ENCODE results near the gene ASB3.

Gene ASB3

DNA sequence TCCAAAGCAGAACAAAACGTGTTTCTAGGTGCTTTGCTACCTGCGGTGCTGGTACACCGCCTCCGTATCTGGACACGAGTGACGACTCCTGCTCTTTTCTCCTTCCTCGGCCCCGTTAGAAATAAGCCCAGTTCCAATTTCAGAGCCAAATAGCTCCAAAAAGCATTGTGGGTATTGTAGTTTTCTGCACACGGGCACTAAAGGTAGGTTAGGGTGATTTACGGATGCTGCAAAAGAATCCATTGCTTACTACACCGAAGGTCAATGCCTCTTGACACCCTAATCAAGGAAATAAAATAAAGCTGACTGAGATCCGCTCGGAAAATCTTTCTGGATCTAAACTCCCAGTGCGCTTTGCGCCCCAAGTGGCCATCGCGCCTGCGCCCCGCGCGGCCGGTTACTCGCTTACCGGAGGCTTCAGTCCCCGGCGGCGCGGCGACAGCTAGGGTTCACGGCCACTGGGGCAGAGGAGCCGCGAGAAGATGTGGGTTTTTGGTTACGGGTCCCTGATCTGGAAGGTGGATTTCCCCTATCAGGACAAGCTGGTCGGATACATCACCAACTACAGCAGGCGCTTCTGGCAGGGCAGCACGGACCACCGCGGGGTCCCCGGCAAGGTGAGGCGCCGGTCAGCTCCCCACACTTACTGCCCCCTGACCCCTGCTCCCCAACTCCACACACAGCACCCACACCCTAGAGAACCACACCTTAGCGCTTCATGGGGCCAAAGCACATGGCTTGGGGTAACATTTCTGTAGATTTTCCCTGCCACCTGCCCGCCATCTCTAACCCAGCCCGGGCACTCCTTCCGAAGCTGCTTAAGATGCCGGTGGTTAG lies 19.1 kb downstream of the ASB3 start, which contains the start of gene CHAC2:
CHAC2 (plus strand) TSS at position 400 of the 837 bp plus-strand sequence; CDS start at position 483, 83 bp downstream.
- TF ChIP-seq GATA3 (IDR thresholded peaks at IDR 0.05; ENCODE audit: low read depth, low read length) (no peak), GATA2 (IDR thresholded peaks at IDR 0.05; ENCODE audit: low read depth, low read length) (0 out of 2 replicates have a peak, but pooled peaks have one; percentile 19)

DNA sequence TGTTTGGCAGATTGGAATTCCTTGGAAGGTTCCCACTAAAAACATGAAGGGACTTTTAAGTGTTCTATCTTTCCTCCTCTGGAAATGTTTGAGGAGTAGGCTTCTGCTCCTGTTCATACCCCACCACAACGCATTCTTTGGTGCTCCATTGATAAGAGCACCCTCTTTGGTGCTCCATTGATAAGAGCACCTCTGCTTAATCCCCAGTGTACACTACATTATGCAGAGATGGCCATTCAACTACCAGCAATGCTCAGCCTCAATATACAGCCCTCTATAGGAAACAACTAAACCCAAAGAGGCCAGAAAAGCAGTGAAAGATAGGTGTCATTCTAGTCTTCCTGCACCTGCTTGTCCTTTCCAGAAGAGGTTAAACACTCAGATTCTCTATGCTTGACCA lies 21.0 kb downstream of the ASB3 start:
- TF ChIP-seq GATA3 (IDR thresholded peaks at IDR 0.05; ENCODE audit: low read depth, low read length), result no peak
- TF ChIP-seq GATA2 (IDR thresholded peaks at IDR 0.05; ENCODE audit: low read depth, low read length), result no peak

DNA sequence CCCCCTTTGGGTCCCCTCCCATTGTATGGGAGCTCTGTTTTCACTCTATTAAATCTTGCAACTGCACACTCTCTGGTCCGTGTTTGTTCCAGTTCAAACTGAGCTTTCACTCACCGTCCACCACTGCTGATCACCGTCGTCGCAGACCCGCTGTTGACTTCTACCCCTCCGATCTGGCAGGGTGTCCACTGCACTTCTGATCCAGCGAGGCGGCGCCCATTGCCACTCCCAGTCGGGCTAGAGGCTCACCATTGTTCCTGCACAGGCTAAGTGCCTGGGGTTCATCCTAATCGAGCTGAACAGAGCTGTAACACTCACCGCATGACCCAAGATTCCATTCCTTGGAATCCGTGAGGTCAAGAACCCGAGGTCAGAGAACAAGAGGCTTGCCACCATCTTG lies 30.1 kb downstream of the ASB3 start:
- no peak for TF ChIP-seq GATA3 (IDR thresholded peaks at IDR 0.05; ENCODE audit: low read depth, low read length)
- no peak for TF ChIP-seq GATA2 (IDR thresholded peaks at IDR 0.05; ENCODE audit: low read depth, low read length)

DNA sequence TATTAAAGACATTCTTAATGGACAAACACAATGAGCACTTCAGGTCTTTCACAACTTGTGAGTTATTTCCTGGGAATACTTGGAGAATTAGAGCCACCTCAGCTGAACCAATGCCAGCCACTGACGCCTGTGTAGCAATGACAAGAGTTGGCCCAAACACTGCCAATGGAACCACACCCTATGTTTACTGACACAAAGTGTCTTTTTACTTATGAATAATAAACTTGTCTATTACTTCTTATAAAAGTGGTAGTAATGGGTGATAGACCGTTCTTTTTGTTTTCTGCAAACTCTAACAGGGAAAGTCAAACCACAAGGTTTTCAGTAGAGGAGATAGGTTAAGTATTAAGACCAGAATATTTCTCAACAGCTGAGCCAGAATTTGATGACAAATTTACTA lies 31.6 kb downstream of the ASB3 start:
- TF ChIP-seq GATA2 (IDR thresholded peaks at IDR 0.05; ENCODE audit: low read depth, low read length), result no peak
- no peak for TF ChIP-seq GATA3 (IDR thresholded peaks at IDR 0.05; ENCODE audit: low read depth, low read length)

DNA sequence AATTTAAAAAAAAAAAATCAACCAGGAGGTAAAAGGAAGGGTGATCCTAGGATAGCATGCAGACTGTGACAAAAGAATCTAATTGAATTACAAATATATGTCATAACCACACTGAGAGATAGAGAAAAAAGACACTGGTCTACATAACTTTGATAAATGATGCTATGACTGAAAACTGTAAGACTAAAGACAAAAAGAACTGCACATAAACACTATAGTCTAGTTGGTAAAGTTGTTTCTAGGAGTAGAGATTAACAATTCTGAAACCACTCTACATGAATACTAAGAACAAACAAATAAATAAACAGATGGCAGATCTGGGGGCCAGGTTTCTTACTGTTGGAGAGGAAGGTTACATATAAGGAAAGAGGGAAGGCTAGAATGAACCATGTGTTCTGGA lies 33.7 kb downstream of the ASB3 start:
- TF ChIP-seq GATA2 (IDR thresholded peaks at IDR 0.05; ENCODE audit: low read depth, low read length) (no peak), GATA3 (IDR thresholded peaks at IDR 0.05; ENCODE audit: low read depth, low read length) (no peak)

DNA sequence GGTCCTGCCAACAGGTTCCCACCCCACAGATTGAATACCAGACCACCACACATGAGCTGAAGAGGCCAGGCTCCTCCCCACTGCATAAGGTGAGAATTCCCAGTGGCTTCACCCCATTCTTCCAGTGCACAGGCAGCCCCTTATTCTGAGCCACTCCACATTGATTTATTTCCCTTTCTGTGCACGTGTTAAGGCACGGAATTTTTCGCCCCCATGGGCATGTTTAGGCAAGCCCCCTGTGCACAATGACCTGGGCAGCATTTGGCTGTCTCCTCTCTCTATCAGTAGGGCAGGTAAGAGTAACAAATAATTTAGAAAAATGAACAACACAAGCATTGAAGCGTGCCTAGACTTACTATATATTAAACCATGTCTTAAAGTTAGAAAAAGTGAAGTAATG lies 34.4 kb downstream of the ASB3 start:
- no peak for TF ChIP-seq GATA2 (IDR thresholded peaks at IDR 0.05; ENCODE audit: low read depth, low read length)
- TF ChIP-seq GATA3 (IDR thresholded peaks at IDR 0.05; ENCODE audit: low read depth, low read length), result no peak

DNA sequence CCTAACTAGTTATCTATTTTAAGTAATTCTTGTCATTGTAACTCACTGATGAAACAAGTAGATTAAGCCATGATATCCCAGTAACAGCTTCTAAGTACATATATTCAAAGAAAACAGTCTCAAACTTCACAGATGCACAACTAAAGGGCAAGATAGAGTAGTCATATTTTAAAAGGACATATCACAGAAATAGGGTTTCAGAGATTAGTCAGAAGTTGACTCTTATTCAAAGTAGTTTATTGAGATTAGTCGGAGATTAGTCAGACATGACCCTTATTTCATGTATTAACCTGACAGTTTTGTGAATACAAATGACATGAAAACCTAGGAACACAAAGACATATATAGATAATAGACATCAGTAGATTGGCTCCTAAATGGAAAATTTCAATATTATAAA lies 35.0 kb downstream of the ASB3 start:
- TF ChIP-seq GATA3 (IDR thresholded peaks at IDR 0.05; ENCODE audit: low read depth, low read length) (no peak), GATA2 (IDR thresholded peaks at IDR 0.05; ENCODE audit: low read depth, low read length) (no peak)

DNA sequence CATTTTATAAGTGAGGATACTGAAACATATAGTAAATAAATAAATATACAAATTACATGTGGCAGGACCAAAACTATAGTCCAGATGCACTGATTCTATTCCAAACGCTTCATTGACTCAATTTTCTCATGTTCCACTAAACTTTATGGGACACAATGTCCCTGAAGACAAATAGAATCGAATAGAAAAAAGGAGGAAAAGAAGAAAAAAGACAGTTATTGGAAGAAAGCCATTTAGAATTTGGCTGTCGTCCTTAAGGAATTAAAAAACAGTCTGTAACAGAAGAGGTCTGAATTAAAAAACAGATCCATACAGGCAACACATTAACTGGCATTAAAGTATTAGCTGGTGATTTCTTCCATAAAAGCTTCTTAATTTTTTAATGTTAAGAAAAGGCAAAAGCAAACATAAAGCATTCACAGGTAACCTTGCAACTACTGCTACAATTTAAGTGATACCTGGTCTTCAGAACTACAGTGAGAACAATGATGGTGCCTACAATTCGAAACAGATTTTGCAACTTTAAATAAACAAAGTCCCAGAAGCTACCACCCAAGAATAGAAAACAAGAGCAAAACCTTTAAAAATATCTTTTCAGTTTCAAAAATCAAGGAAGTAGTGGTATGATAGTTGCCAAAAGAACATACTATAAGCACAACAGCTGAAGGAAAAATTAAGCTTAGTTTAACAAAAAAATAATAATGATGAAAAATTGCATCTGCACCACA lies 36.5 kb downstream of the ASB3 start:
- TF ChIP-seq GATA3 (IDR thresholded peaks at IDR 0.05; ENCODE audit: low read depth, low read length) (no peak), GATA2 (IDR thresholded peaks at IDR 0.05; ENCODE audit: low read depth, low read length) (no peak)

DNA sequence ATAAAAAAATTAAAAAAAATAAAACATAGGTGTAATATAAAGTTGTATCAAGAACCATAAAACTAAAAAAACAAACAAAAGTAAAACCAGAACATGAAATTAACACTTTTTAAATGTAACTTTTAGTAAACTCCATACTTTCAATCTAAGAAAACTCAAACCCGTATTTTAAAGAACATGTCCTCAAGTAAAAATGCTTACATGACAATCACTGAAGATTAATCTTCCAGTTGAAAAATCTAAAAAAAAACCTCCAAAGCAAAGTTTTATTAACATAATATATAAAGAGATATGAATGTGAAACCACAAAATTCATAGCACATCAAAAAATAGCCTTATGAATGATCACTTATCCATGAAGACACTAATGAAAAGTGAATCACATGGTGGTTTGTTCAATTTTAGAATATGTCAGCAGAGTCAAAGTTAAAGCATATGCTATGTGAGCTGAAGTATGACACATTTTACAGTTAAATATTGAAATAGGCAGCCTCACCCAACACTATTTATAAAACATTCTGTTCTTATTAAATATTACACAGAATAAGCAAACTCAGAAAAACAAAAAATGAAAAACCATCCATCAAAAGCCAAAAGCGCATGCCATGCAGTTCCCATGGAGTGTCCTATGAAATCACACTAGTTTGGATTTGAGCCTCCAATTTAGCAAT lies 42.2 kb downstream of the ASB3 start:
- TF ChIP-seq GATA3 (IDR thresholded peaks at IDR 0.05; ENCODE audit: low read depth, low read length) (no peak), GATA2 (IDR thresholded peaks at IDR 0.05; ENCODE audit: low read depth, low read length) (no peak)

DNA sequence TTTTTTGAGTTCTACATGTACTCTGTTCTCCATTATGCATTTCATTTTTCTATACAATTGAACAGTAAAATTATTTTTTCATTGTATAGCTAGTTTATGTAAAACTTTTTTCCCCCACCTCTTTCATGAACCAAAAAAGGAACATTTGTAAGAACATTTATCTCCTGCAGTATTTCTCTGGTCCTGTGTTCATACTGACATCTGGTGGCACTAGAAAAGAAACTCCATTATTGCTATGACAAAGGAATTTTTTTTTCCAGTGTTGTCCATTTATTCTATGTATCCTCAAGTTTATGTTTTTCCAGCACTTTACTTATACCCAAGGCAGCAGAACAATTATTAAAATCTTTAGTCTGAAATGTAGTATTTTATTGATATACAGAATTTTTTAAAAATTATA lies 46.6 kb downstream of the ASB3 start:
- TF ChIP-seq GATA3 (IDR thresholded peaks at IDR 0.05; ENCODE audit: low read depth, low read length) (no peak), GATA2 (IDR thresholded peaks at IDR 0.05; ENCODE audit: low read depth, low read length) (no peak)

DNA sequence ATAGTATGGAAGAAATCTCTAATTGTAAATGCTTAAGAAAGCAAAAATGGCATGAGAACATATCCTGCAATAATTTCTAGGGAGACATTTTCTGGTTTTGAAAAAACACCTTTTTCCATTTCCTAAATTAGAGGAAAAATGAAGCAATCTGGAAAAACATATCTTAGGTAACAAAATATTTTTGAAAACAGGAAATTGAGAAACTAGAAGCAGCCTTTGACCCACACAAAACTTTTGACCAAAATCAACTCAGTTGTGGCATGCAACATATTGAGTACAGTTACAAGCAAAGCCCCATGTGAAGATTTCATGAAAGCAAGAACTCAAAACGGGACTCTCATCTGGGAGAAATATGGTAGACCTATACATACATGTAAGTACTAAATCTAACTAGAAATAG lies 47.7 kb downstream of the ASB3 start:
- TF ChIP-seq GATA2 (IDR thresholded peaks at IDR 0.05; ENCODE audit: low read depth, low read length), result no peak
- TF ChIP-seq GATA3 (IDR thresholded peaks at IDR 0.05; ENCODE audit: low read depth, low read length), result no peak

DNA sequence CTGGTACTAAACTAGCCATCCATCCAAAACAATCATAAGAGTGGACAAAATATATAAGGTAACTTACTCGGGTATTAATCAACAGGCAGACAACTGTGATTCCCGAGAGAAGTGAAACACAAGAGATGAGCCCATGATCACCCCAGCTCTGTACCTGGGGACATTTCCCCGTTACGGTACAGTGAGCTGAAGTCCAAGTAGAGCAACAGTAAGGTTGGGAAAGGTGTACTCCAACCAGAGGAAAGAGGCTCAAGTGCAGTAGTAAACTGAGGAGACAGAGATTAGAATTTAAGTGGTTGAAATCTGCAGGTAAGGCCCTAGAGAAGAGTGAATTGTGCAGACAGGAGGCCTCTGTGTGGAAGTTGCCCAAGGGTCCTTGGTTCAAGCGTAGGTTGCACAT lies 49.7 kb downstream of the ASB3 start:
- TF ChIP-seq GATA3 (IDR thresholded peaks at IDR 0.05; ENCODE audit: low read depth, low read length), result no peak
- no peak for TF ChIP-seq GATA2 (IDR thresholded peaks at IDR 0.05; ENCODE audit: low read depth, low read length)

DNA sequence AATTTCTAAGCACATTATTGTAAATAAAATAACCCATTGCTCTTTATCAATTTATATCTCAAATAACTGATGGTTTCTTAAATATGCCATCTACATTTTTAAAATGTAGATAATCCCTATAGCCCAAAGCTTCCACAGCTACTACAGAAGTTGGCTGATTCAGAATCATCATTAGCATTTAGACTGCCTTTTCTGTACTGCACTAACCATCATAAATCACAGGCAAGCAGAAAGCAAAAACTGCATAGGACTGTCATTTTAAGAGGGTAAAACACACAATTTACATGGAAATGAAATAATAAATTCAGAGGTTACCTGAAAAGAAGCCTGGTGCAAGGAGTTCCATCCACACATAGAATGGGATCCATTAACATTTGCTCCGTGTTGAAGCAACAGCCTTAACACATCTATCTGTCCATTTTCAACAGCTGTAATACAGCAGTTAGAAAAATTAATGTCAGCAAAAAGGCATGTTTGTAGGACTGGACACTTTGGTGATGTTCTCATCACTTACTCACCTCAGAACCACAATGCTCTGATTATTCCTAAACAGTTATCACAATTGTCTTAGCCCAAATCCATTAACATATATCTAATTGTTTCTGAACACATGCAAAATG lies 57.5 kb downstream of the ASB3 start:
- TF ChIP-seq GATA2 (IDR thresholded peaks at IDR 0.05; ENCODE audit: low read depth, low read length) (no peak), GATA3 (IDR thresholded peaks at IDR 0.05; ENCODE audit: low read depth, low read length) (no peak)

DNA sequence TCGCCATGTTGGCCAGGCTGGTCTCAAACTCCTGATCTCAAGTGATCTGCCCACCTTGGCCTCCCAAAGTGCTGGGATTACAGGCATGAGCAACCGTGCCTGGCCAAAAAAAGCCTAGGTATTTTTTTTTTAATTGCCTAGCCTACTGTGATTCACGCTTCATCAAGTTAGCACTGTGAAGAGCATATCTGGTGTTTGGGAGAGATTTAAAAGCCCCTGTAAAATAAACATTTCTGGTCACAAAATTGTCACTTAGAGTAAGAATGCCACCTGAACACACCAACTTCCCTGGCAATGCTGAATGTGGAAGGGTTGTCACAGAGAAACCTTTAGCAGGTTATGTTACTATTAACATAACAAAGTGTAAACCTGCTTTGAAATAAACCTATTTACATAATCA lies 58.8 kb downstream of the ASB3 start:
- TF ChIP-seq GATA3 (IDR thresholded peaks at IDR 0.05; ENCODE audit: low read depth, low read length) (no peak), GATA2 (IDR thresholded peaks at IDR 0.05; ENCODE audit: low read depth, low read length) (no peak)
